GM12878 (cell line): ENCODE data around the gene KIRREL1. TPM values are rescaled to one million over a fixed set of nuclear protein-coding genes. Genes with fewer than 3 reads are reported as not detected.

ENCODE experiments used
- ATAC-seq: fragments of 200-7000 bp; cut with Tn5 transposase; 3 replicates; pipeline ENCODE4 v1.9.1; 2020; ENCODE audit warnings: mild to moderate bottlenecking, moderate library complexity
- BruUV-seq: library from RNA; stranded (reverse); fragments of 400-500 nt; replicated peaks from 2 replicates; lab custom pipeline; 2021; lab: Mats Ljungman, UMichigan
- CTCF ChIA-PET: fragments of 300-600 bp; sonication (Branson Sonifier 250); formaldehyde crosslinking; extraction: SDS; loops from one replicate; lab custom pipeline; 2021; ENCODE audit warnings: inconsistent platforms; lab: Yijun Ruan, JAX
- POLR2A ChIA-PET: fragments of 350-600 bp; formaldehyde crosslinking; extraction: SDS; loops from one replicate; lab custom pipeline; 2021; ENCODE audit warnings: inconsistent platforms; lab: Charles Lee
- RAD21 ChIA-PET: fragments of 300-600 bp; sonication (Branson Sonifier 250); formaldehyde crosslinking; loops from one replicate; lab custom pipeline; 2023; ENCODE audit warnings: antibody characterized with exemption; ENCODE audit not compliant: unreplicated experiment; lab: Charles Lee
- SMC1A ChIA-PET: fragments of 300-600 bp; sonication (Branson Sonifier 250); formaldehyde crosslinking; loops from one replicate; lab custom pipeline; 2023; ENCODE audit not compliant: unreplicated experiment, uncharacterized antibody; lab: Charles Lee
- DNase-seq: peaks from one replicate; pipeline ENCODE4 v3.0.0-alpha.2; 2011; ENCODE audit warnings: low read depth, low spot score
- FAIRE-seq: peaks from 3 replicates; lab custom pipeline; 2011; peaks lifted over from hg19 to GRCh38; lab: Jason Lieb, UNC
- H2AFZ ChIP-seq: 2 replicates; pipeline ENCODE4 v1.6.0; 2011; ENCODE audit warnings: low read depth, low read length, control low read depth; ENCODE audit not compliant: control insufficient read depth
- H3K27ac ChIP-seq: 2 replicates; pipeline ENCODE4 v1.5.1; 2011; ENCODE audit warnings: control low read depth; ENCODE audit not compliant: control insufficient read depth, insufficient read depth
- H3K27me3 ChIP-seq, 2 experiments: replicated peaks in 1 of 2; 2 replicates each; pipeline versions ENCODE4 v1.6.0 to v1.6.1; 2011; ENCODE audit warnings: low read length in 1 of 2; ENCODE audit not compliant: control insufficient read depth in 2 of 2, insufficient read depth in 2 of 2
- H3K36me3 ChIP-seq, 2 experiments: 2 replicates each; pipeline ENCODE4 v1.5.1; 2011; ENCODE audit warnings: low read length in 1 of 2; ENCODE audit not compliant: control insufficient read depth in 2 of 2, insufficient read depth in 2 of 2
- H3K4me1 ChIP-seq: 2 replicates; pipeline ENCODE4 v1.6.1; 2011; ENCODE audit warnings: mild to moderate bottlenecking, low read length, moderate library complexity, mixed read lengths; ENCODE audit not compliant: control insufficient read depth, insufficient read depth
- H3K4me2 ChIP-seq: 2 replicates; pipeline ENCODE4 v1.6.0; 2011; ENCODE audit warnings: control low read depth; ENCODE audit not compliant: control insufficient read depth, insufficient read depth
- H3K4me3 ChIP-seq: fragments of 200-600 bp; sonication (generic); 2 replicates; pipeline ENCODE4 v1.5.1; 2016
- H3K79me2 ChIP-seq: 2 replicates; pipeline ENCODE4 v1.6.0; 2011; ENCODE audit warnings: low read length; ENCODE audit not compliant: control insufficient read depth, insufficient read depth
- H3K9ac ChIP-seq: 2 replicates; pipeline ENCODE4 v1.8.0; 2011; ENCODE audit warnings: low read length, control low read depth, mixed read lengths; ENCODE audit not compliant: control insufficient read depth, insufficient read depth
- H3K9me3 ChIP-seq: replicated peaks from 3 replicates; pipeline ENCODE4 v1.5.1; 2011; ENCODE audit warnings: mild to moderate bottlenecking, low read length; ENCODE audit not compliant: control insufficient read depth, insufficient read depth
- H4K20me1 ChIP-seq: 2 replicates; pipeline ENCODE4 v1.6.0; 2011; ENCODE audit not compliant: control insufficient read depth, insufficient read depth
- BACH1 ChIP-seq: fragments of 450-650 bp; IDR thresholded peaks from 2 replicates; pipeline ENCODE4 v1.6.1; 2017; ENCODE audit warnings: mild to moderate bottlenecking, borderline replicate concordance
- EED ChIP-seq: sonication (generic); IDR thresholded peaks from 2 replicates; pipeline ENCODE4 v1.6.1; 2016; ENCODE audit warnings: antibody characterized with exemption, low read depth
- FOS ChIP-seq: IDR thresholded peaks from 3 replicates; pipeline ENCODE4 v1.6.1; 2011; ENCODE audit warnings: borderline replicate concordance; ENCODE audit not compliant: insufficient read length; ENCODE audit errors: extremely low read depth
- GATAD2B ChIP-seq: fragments of 450-650 bp; conservative IDR thresholded peaks from 2 replicates; pipeline ENCODE4 v1.6.1; 2017; ENCODE audit warnings: low read depth, mild to moderate bottlenecking, moderate library complexity
- HSF1 ChIP-seq: fragments of 150-350 bp; IDR thresholded peaks from 2 replicates; pipeline ENCODE4 v1.6.1; 2014; ENCODE audit warnings: mild to moderate bottlenecking, low read depth, low read length
- PAX5 ChIP-seq: IDR thresholded peaks from 2 replicates; pipeline ENCODE4 v1.6.1; 2011; ENCODE audit warnings: low read depth, low read length, borderline replicate concordance
- PAX8 ChIP-seq: fragments of 450-650 bp; IDR thresholded peaks from 2 replicates; pipeline ENCODE4 v1.6.1; 2017; ENCODE audit warnings: mild to moderate bottlenecking, moderate library complexity
- PRDM15 ChIP-seq: fragments of 450-650 bp; formaldehyde crosslinking; IDR thresholded peaks from 2 replicates; pipeline ENCODE4 v1.4.0; 2020; ENCODE audit warnings: mild to moderate bottlenecking, moderate library complexity
- RFX5 ChIP-seq: IDR thresholded peaks from 2 replicates; pipeline ENCODE4 v1.6.1; 2011; ENCODE audit warnings: low read depth, low read length, improper control_type of control experiment
- RUNX3 ChIP-seq: IDR thresholded peaks from 2 replicates; pipeline ENCODE4 v1.6.1; 2012; ENCODE audit warnings: low read length, inconsistent platforms
- STAT1 ChIP-seq: fragments of 450-650 bp; conservative IDR thresholded peaks from 2 replicates; pipeline ENCODE4 v1.6.1; 2014; ENCODE audit warnings: antibody characterized with exemption, mild to moderate bottlenecking
- TCF7 ChIP-seq: IDR thresholded peaks from 2 replicates; pipeline ENCODE4 v1.6.1; 2014; ENCODE audit warnings: antibody characterized with exemption, borderline replicate concordance
- ZBED1 ChIP-seq: IDR thresholded peaks from 2 replicates; pipeline ENCODE4 v1.6.1; 2016; ENCODE audit warnings: borderline replicate concordance
- ZNF274 ChIP-seq: IDR thresholded peaks from one replicate; pipeline ENCODE4 v1.8.0; 2011; ENCODE audit not compliant: insufficient read length, insufficient read depth
- WGBS: methylation state at CpG from one replicate; pipeline ENCODE4 v1.1.6; 2016; ENCODE audit warnings: low lambda C conversion rate; ENCODE audit not compliant: insufficient replicate concordance, insufficient coverage; ENCODE audit errors: missing lambda C conversion rate; 5-methylcytosine and 5-hydroxymethylcytosine counted together
- in situ Hi-C: fragments of 300-500 bp; cut with MboI; formaldehyde crosslinking; loops from 9 replicates; pipeline ENCODE4 v1.14.3; 2018; ENCODE audit warnings: mixed read lengths
- intact Hi-C: fragments of 100-400 bp; cut with micrococcal nuclease; formaldehyde crosslinking; loops from one replicate; pipeline ENCODE4 v1.14.2; 2022; ENCODE audit not compliant: unreplicated experiment
- polyA plus RNA-seq, 11 experiments: library from polyadenylated mRNA; depleted of rRNA in 4 of 11; unstranded in 6 of 11; stranded (reverse) in 5 of 11; fragments of >200 nt; fragmentation: Nextera tagmentation in 4 of 11; fragmentation: Illumina TruSeq in 1 of 11; extraction: Ambion mirVana in 4 of 11; extraction: Trizol in 1 of 11; gene quantifications; 1 replicate in 1 of 11; 2 replicates in 10 of 11; pipeline versions ENCODE4 v1.2.1 to v1.2.3, GENCODE V29; 2011 to 2016; ENCODE audit warnings: inconsistent platforms in 2 of 11, missing spikeins in 2 of 11, low read depth in 1 of 11
- total RNA-seq, 4 experiments: library from RNA; depleted of rRNA in 3 of 4; stranded (reverse); fragments of >200 nt in 3 of 4; fragmentation: Illumina TruSeq in 1 of 4; extraction: Trizol in 1 of 4; gene quantifications; 2 replicates each; pipeline versions ENCODE4 v1.2.1 to v1.2.3, GENCODE V29; 2013 to 2021

Gene KIRREL1
- total and polyA plus RNA-seq, 10 of the 15 experiments (the other 5 are each of a cell fraction or from before 2014, with no cell fraction given) = 0.15 TPM; not detected in 9

- no peak for TF ChIP-seq HSF1
- TF ChIP-seq ZBED1 = no peak
- TF ChIP-seq BACH1 = no peak
- no peak for TF ChIP-seq ZNF274
Measured at GRCh38 chr1:158011714-158012113, 18.3 kb downstream of the KIRREL1 start (continued).

GRCh38 chr1:158013840-158014730, 20.6 kb downstream of the KIRREL1 start:
- Histone ChIP-seq H4K20me1 (no peaks in the 10 kb centered on the region), H3K9ac (no peak overlapping the region), H3K4me2 (no peak overlapping the region), H3K36me3 (no peaks in the 10 kb centered on the region), H3K4me1 (no peaks in the 10 kb centered on the region)
- CTCF ChIA-PET = no interaction called here
- SMC1A ChIA-PET = no interaction called here
- FAIRE-seq (no peak), ATAC-seq (no peak)
- POLR2A ChIA-PET = no interaction called here
- RAD21 ChIA-PET = no interaction called here
- TF ChIP-seq GATAD2B = no peak
- no peak for TF ChIP-seq PAX5
- TF ChIP-seq TCF7 = no peak
- no peak for TF ChIP-seq ZBED1
- no peak for TF ChIP-seq STAT1
- TF ChIP-seq FOS = no peak
- no peak for TF ChIP-seq RFX5
- no peak for TF ChIP-seq PAX8
- TF ChIP-seq PRDM15 (CRISPR knock-in tag) = no peak
- no peak for TF ChIP-seq RUNX3
- no peak for TF ChIP-seq EED
- TF ChIP-seq, all 136 proteins: peak for 0
- Histone ChIP-seq H3K4me3 (no peak overlapping the region), H3K9me3 (no peaks in the 10 kb centered on the region), H2AFZ (no peak overlapping the region), H3K79me2 (no peaks in the 10 kb centered on the region), H3K27me3 (peaks cover 4 to 10% of the 10 kb centered on the region in 2 experiments), H3K27ac (no peak overlapping the region)
- WGBS = 24% methylated on average over 11 of the region's 12 CpGs
- no peak for DNase-seq
- in situ Hi-C loops (no loop called here), intact Hi-C loops (no loop called here)
- no TSS peak for BruUV-seq
